ENCODE results near the gene PDE8A. TPM values are rescaled to one million over a fixed set of nuclear protein-coding genes. Genes with fewer than 3 reads are reported as not detected.

The PDE8A gene
- total and polyA plus RNA-seq, 2 donors (not counting 1 experiment from before 2014, with no cell fraction given): 17.4 to 51.1 TPM

DNA sequence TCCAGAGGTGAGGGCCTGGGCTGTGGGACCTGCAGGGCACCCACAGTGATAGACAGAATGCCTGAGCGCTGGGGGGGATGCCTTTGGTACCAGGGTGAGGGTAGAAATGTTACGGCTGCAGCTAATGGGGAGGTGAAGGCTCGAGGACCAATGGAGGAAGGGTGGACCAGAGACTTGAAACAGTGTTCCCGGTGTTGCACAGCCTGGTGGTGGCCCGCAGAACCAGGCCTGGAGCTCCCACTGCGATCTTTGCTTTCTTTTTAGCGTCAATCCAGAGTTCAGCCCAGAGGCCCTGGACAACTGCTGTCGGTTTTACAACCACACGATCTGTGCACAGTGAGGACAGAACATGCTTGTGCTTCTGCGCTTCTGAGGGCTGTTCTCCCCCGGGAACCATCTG lies 36.8 kb upstream of the PDE8A start:
- no peaks in the 10 kb centered on the region for H3K79me2 ChIP-seq (ENCODE audit: control insufficient read depth, insufficient read depth, low read length)
- ATAC-seq (ENCODE audit: low read depth): no peak
- Mint-ChIP-seq H3K27me3 (peaks cover 10% of the 10 kb centered on the region), H3K4me3 (no peak overlapping the region), H3K4me1 (no peaks in the 10 kb centered on the region), H3K27ac (no peak overlapping the region), H3K9me3 (ENCODE audit: insufficient read depth) (no peaks in the 10 kb centered on the region)
- ChIA-PET CTCF (interaction anchor here (1.0 kb wide), 1 partner anchor 63 kb away, joined by 3 read pairs; no protein-coding TSS in a partner anchor), POLR2A (no interaction called here)
- H3K9me3 ChIP-seq (ENCODE audit: control extremely low read depth in 1 of 3, control insufficient read depth in 2 of 3, insufficient read depth in 1 of 3, low read length in 2 of 3): peaks cover 0 to 10% (median 0%) of the 10 kb centered on the region in 3 donors
- no peak overlapping the region for H3K9ac ChIP-seq (ENCODE audit: low read length)
- no peak overlapping the region for H2AFZ ChIP-seq (ENCODE audit: insufficient read depth, low read depth, low read length, poor library complexity, severe bottlenecking)
- TF ChIP-seq EZH2 (IDR thresholded peaks at IDR 0.05; ENCODE audit: borderline replicate concordance, insufficient read depth, low read depth, low read length, poor library complexity, severe bottlenecking): no peak
- TF ChIP-seq, protein P1, sequence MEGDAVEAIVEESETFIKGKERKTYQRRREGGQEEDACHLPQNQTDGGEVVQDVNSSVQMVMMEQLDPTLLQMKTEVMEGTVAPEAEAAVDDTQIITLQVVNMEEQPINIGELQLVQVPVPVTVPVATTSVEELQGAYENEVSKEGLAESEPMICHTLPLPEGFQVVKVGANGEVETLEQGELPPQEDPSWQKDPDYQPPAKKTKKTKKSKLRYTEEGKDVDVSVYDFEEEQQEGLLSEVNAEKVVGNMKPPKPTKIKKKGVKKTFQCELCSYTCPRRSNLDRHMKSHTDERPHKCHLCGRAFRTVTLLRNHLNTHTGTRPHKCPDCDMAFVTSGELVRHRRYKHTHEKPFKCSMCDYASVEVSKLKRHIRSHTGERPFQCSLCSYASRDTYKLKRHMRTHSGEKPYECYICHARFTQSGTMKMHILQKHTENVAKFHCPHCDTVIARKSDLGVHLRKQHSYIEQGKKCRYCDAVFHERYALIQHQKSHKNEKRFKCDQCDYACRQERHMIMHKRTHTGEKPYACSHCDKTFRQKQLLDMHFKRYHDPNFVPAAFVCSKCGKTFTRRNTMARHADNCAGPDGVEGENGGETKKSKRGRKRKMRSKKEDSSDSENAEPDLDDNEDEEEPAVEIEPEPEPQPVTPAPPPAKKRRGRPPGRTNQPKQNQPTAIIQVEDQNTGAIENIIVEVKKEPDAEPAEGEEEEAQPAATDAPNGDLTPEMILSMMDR (IDR thresholded peaks at IDR 0.05): no peak
- WGBS (ENCODE audit: insufficient coverage): 90% methylated on average over 9 of the region's 11 CpGs
- peaks cover 0 to 3% (median 0%) of the 10 kb centered on the region in 4 experiments for H3K27me3 ChIP-seq (replicated peaks in 1 of 4; ENCODE audit: control extremely low read depth in 1 of 4, control insufficient read depth in 3 of 4, insufficient read depth in 4 of 4, low read length in 3 of 4)
- H3K4me1 ChIP-seq (ENCODE audit: control insufficient read depth in 2 of 2, insufficient read depth in 2 of 2, low read length in 2 of 2): no peaks in the 10 kb centered on the region
- H3K27ac ChIP-seq (ENCODE audit: low read length in 2 of 2): no peak overlapping the region
- H3K4me2 ChIP-seq (replicated peaks; ENCODE audit: low read depth, low read length, poor library complexity, severe bottlenecking): no peak overlapping the region
- intact Hi-C loops (cut with micrococcal nuclease): no loop called here
- no peak for DNase-seq
- H3K36me3 ChIP-seq (replicated peaks in 1 of 2; ENCODE audit: control extremely low read depth in 1 of 2, control insufficient read depth in 1 of 2, extremely low read depth in 1 of 2, insufficient read depth in 2 of 2, low read length in 1 of 2): no peaks in the 10 kb centered on the region
- no peaks in the 10 kb centered on the region for H4K20me1 ChIP-seq (ENCODE audit: control insufficient read depth, insufficient read depth, low read length, poor library complexity, severe bottlenecking)
- no peak overlapping the region for H3K4me3 ChIP-seq (ENCODE audit: control extremely low read depth in 1 of 5, extremely low read depth in 1 of 5, insufficient read depth in 1 of 5, low read depth in 2 of 5, low read length in 4 of 5)

DNA sequence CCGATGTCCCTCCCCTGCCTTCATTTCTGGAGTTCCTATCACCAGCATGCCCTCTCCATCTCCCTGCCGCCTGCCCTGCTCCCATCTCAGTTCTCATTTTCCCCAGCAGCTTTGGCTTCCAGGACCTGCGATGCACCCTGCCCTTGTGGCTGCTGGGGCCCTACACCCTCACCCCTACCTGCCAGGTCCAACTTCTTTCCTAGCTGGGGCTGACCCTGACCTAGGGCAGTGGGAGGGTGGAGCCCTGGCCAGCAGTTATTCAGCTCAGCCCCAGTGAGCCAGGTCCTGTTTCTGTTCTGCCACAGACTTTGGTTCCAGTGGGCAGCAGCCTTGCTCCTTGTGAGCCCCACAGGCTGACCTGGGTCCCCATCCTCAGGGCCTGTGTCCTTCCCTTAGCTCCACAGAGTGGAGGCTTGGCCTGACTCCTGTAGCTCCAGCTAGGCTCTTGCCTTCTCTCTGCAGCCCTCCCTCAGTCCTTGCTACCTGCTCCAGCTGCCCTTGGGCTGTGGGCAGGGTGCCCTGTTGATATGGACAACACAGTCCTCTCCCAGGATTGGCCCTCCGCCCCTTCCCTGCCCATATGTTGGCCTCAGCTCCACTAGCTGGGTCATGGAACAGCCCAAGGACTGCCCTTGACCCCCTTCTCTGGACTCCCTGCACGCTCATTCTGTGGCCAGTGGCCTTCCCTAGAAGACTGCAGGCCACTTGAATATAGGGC lies 34.7 kb upstream of the PDE8A start:
- Histone ChIP-seq H3K27me3 (replicated peaks in 1 of 4; ENCODE audit: control extremely low read depth in 1 of 4, control insufficient read depth in 3 of 4, insufficient read depth in 4 of 4, low read length in 3 of 4) (peaks cover 0 to 3% (median 0%) of the 10 kb centered on the region in 4 experiments), H3K9ac (ENCODE audit: low read length) (no peak overlapping the region), H3K4me3 (ENCODE audit: control extremely low read depth in 1 of 5, extremely low read depth in 1 of 5, insufficient read depth in 1 of 5, low read depth in 2 of 5, low read length in 4 of 5) (no peak overlapping the region), H3K4me1 (ENCODE audit: control insufficient read depth in 2 of 2, insufficient read depth in 2 of 2, low read length in 2 of 2) (no peaks in the 10 kb centered on the region), H3K4me2 (replicated peaks; ENCODE audit: low read depth, low read length, poor library complexity, severe bottlenecking) (no peak overlapping the region), H3K79me2 (ENCODE audit: control insufficient read depth, insufficient read depth, low read length) (no peaks in the 10 kb centered on the region), H3K36me3 (replicated peaks in 1 of 2; ENCODE audit: control extremely low read depth in 1 of 2, control insufficient read depth in 1 of 2, extremely low read depth in 1 of 2, insufficient read depth in 2 of 2, low read length in 1 of 2) (no peaks in the 10 kb centered on the region), H2AFZ (ENCODE audit: insufficient read depth, low read depth, low read length, poor library complexity, severe bottlenecking) (no peak overlapping the region), H4K20me1 (ENCODE audit: control insufficient read depth, insufficient read depth, low read length, poor library complexity, severe bottlenecking) (no peaks in the 10 kb centered on the region), H3K9me3 (ENCODE audit: control extremely low read depth in 1 of 3, control insufficient read depth in 2 of 3, insufficient read depth in 1 of 3, low read length in 2 of 3) (peaks cover 0 to 4% (median 0%) of the 10 kb centered on the region in 3 donors), H3K27ac (ENCODE audit: low read length in 2 of 2) (no peak overlapping the region)
- Mint-ChIP-seq H3K4me3 (no peak overlapping the region), H3K9me3 (ENCODE audit: insufficient read depth) (no peaks in the 10 kb centered on the region), H3K4me1 (no peaks in the 10 kb centered on the region), H3K27ac (no peak overlapping the region), H3K27me3 (peaks cover 10% of the 10 kb centered on the region)
- CTCF ChIA-PET: interaction anchor here (0.6 kb wide), 1 partner anchor 12 kb away, joined by 3 read pairs; no protein-coding TSS in a partner anchor
- no peak for TF ChIP-seq EZH2 (IDR thresholded peaks at IDR 0.05; ENCODE audit: borderline replicate concordance, insufficient read depth, low read depth, low read length, poor library complexity, severe bottlenecking)
- TF ChIP-seq, protein P1 (IDR thresholded peaks at IDR 0.05): no peak
- intact Hi-C loops (cut with micrococcal nuclease): no loop called here
- 89% methylated on average over 4 of the region's 5 CpGs for WGBS (ENCODE audit: insufficient coverage)
- POLR2A ChIA-PET: no interaction called here
- no peak for DNase-seq
- no peak for ATAC-seq (ENCODE audit: low read depth)

Data from B cell (primary cell).